GM12874 (cell line): Measurements from ENCODE around the gene CHAF1A.

Experiments used
- TF ChIP-seq, protein P1 (sequence below): IDR thresholded peaks from 2 replicates; pipeline ENCODE4 v1.5.1; 2011; ENCODE audit warnings: low read depth, mild to moderate bottlenecking, control low read depth, low read length, moderate library complexity; ENCODE audit not compliant: insufficient read depth

Gene CHAF1A

GRCh38 chr19:4359627-4360000 lies 42.8 kb upstream of the CHAF1A start:
- TF ChIP-seq, protein P1, sequence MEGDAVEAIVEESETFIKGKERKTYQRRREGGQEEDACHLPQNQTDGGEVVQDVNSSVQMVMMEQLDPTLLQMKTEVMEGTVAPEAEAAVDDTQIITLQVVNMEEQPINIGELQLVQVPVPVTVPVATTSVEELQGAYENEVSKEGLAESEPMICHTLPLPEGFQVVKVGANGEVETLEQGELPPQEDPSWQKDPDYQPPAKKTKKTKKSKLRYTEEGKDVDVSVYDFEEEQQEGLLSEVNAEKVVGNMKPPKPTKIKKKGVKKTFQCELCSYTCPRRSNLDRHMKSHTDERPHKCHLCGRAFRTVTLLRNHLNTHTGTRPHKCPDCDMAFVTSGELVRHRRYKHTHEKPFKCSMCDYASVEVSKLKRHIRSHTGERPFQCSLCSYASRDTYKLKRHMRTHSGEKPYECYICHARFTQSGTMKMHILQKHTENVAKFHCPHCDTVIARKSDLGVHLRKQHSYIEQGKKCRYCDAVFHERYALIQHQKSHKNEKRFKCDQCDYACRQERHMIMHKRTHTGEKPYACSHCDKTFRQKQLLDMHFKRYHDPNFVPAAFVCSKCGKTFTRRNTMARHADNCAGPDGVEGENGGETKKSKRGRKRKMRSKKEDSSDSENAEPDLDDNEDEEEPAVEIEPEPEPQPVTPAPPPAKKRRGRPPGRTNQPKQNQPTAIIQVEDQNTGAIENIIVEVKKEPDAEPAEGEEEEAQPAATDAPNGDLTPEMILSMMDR, result no peak

GRCh38 chr19:4360081-4360569 lies 42.3 kb upstream of the CHAF1A start:
- TF ChIP-seq, protein P1, result no peak

GRCh38 chr19:4360641-4361151 lies 41.7 kb upstream of the CHAF1A start:
- TF ChIP-seq, protein P1, result no peak

GRCh38 chr19:4361152-4362046 lies 41.0 kb upstream of the CHAF1A start:
- TF ChIP-seq, protein P1, result no peak

- TF ChIP-seq, protein P1, result no peak
These were observed 40.2 kb upstream of the CHAF1A start for GRCh38 chr19:4362101-4362828.

- TF ChIP-seq, protein P1, result 0 out of 2 replicates have a peak, but pooled peaks have one; percentile 24
These were observed 39.5 kb upstream of the CHAF1A start for GRCh38 chr19:4362831-4363545.
